ENCODE results near the gene CDS2. TPM values are rescaled to one million over a fixed set of nuclear protein-coding genes. Genes with fewer than 3 reads are reported as not detected.

CDS2 gene
- total RNA-seq, 6 experiments from 2014 or later: 13.7 to 42.3 (median 31.6) TPM

DNA sequence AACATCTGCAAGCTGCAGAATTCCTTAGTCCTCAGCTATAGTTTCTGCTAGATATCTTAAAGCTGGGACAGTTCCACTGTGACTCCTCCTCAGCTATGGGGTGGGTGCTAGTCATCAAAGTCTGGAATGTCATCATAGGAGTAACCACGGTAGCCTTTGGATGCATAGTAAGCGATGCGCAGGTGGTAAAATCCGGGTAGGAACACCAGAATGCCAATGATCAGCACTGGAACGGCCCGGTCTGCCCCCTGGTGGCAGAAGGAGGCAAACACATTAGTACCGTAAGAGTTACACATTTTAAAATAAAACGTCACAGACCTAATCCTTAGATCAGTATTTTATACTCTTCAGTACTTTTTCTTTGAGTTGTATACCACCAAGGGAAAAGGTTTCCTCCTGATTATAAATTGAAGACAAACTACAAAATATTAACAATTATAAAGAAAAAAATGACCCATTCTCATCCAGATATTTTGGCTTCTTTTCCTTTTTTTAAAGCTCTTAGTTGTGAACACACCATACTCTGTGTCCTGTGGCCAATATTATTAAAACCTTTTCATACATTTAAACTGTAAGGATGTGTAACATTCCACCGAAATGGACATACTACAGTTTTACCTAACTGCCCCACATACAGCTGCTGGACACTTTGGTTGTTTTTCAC, 26.0 kb upstream of the CDS2 start:
- Histone ChIP-seq H3K36me3 (peaks cover 0 to 47% (median 14%) of the 10 kb centered on the region in 4 donors), H3K4me1 (no peaks in the 10 kb centered on the region), H3K27ac (no peak overlapping the region), H3K4me3 (no peak overlapping the region), H3K27me3 (no peaks in the 10 kb centered on the region), H3K9me3 (no peaks in the 10 kb centered on the region)
- intact Hi-C loops (cut with DNase I): loop anchor here in 1 of 2 donors (5.0 to 10.0 kb wide), 2 partner anchors 316 to 344 kb away; no protein-coding TSS in a partner anchor
- DNase-seq: peak; percentile 71 to 78 (median 77)
- peak; percentile 90 to 96 (median 94) for ATAC-seq
- 4% methylated on average over 9 of the region's 9 CpGs for WGBS (ENCODE audit: insufficient coverage, low coverage, low lambda C conversion rate, missing lambda C conversion rate)
- no peak for TF ChIP-seq POLR2A (IDR thresholded peaks at IDR 0.05)
- TF ChIP-seq, protein P1, sequence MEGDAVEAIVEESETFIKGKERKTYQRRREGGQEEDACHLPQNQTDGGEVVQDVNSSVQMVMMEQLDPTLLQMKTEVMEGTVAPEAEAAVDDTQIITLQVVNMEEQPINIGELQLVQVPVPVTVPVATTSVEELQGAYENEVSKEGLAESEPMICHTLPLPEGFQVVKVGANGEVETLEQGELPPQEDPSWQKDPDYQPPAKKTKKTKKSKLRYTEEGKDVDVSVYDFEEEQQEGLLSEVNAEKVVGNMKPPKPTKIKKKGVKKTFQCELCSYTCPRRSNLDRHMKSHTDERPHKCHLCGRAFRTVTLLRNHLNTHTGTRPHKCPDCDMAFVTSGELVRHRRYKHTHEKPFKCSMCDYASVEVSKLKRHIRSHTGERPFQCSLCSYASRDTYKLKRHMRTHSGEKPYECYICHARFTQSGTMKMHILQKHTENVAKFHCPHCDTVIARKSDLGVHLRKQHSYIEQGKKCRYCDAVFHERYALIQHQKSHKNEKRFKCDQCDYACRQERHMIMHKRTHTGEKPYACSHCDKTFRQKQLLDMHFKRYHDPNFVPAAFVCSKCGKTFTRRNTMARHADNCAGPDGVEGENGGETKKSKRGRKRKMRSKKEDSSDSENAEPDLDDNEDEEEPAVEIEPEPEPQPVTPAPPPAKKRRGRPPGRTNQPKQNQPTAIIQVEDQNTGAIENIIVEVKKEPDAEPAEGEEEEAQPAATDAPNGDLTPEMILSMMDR (IDR thresholded peaks at IDR 0.05): peak; percentile 91 to 94 (median 92)

DNA sequence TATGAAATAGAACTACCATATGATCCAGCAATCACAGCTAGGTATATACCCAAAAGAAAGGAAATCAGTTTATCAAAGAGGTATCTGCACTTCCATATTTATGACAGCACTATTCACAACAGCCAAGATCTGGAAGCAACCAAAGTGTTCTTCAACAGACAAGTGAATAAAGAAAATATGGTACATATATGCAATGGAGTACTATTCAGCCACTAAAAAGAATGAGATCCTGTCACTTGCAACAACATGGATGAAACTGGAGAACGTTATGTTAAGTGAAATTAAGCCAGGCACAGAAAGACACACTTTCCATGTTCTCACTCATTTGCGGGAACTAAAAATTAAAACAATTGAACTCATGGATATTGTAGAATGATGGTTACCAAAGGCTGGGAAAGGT, 22.3 kb upstream of the CDS2 start:
- Histone ChIP-seq H3K27ac (no peak overlapping the region), H3K4me1 (no peaks in the 10 kb centered on the region), H3K9me3 (no peaks in the 10 kb centered on the region), H3K36me3 (peaks cover 0 to 63% (median 26%) of the 10 kb centered on the region in 4 donors), H3K27me3 (no peaks in the 10 kb centered on the region), H3K4me3 (no peak overlapping the region)
- intact Hi-C loops (cut with DNase I): loop anchor here in 1 of 2 donors (5.0 to 10.0 kb wide), 2 partner anchors 320 to 347 kb away; no protein-coding TSS in a partner anchor
- 95% methylated on average over 2 of the region's 2 CpGs for WGBS (ENCODE audit: insufficient coverage, low coverage, low lambda C conversion rate, missing lambda C conversion rate)
- ATAC-seq (no peak), DNase-seq (no peak)
- TF ChIP-seq, protein P1 (IDR thresholded peaks at IDR 0.05): no peak
- TF ChIP-seq POLR2A (IDR thresholded peaks at IDR 0.05): no peak

DNA sequence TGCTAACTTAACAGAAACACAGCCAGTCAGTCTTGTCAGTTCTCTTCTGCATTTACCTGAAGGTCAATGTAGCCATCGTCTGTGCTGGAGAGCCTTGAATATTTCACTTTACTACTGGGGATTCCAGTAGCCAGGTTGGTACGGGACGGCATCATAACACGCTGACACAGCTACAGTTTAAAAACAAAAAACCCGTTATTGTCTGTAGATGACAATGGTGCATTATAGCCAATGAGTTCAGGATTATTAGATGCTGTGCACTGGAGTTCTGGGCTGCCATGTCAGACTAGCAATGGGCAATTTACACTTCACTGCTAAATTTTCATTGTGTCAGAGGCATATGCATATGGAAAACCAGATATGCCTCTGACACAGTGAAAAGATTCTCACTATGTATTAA, 17.5 kb upstream of the CDS2 start:
- WGBS (ENCODE audit: insufficient coverage, low coverage, low lambda C conversion rate, missing lambda C conversion rate): 82% methylated on average over 5 of the region's 5 CpGs
- H3K36me3 ChIP-seq: peaks cover 0 to 52% (median 20%) of the 10 kb centered on the region in 4 donors
- no peak overlapping the region for H3K4me3 ChIP-seq
- no peak for TF ChIP-seq POLR2A (IDR thresholded peaks at IDR 0.05)
- TF ChIP-seq, protein P1 (IDR thresholded peaks at IDR 0.05): no peak
- intact Hi-C loops (cut with DNase I): loop anchor here in 1 of 2 donors (10.0 kb wide), 1 partner anchor 324 kb away; no protein-coding TSS in a partner anchor
- H3K27me3 ChIP-seq: no peaks in the 10 kb centered on the region
- H3K27ac ChIP-seq: no peak overlapping the region
- ATAC-seq: no peak
- H3K4me1 ChIP-seq: peaks cover 0 to 11% (median 3%) of the 10 kb centered on the region in 4 donors
- DNase-seq: no peak
- H3K9me3 ChIP-seq: no peaks in the 10 kb centered on the region

DNA sequence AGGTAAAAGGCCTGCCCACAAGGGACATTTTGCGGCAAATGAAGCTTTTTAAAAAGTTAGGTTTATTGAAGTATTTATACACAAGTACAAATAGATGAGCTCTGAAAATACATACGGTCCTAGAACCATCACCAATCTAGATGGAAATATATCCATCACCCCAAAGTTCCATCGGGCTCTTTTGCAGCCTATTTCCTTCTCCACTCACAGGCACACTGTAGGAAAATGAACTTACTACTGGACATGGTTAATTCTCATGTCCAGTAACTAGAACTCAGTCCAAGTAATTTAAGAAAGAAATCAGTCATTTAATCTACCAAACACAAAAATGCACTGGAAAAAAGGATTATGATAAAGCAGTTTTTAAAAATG, 13.2 kb upstream of the CDS2 start:
- 32% methylated on average over 3 of the region's 3 CpGs for WGBS (ENCODE audit: insufficient coverage, low coverage, low lambda C conversion rate, missing lambda C conversion rate)
- Histone ChIP-seq H3K27ac (peak overlapping the region; percentile 86 to 96 (median 87)), H3K27me3 (no peaks in the 10 kb centered on the region), H3K4me1 (peaks cover 0 to 15% (median 6%) of the 10 kb centered on the region in 4 donors), H3K9me3 (no peaks in the 10 kb centered on the region), H3K36me3 (peaks cover 3 to 55% (median 10%) of the 10 kb centered on the region in 4 donors), H3K4me3 (peak overlapping the region; percentile 60 to 73 (median 69))
- no peak for ATAC-seq
- DNase-seq: no peak
- no peak for TF ChIP-seq POLR2A (IDR thresholded peaks at IDR 0.05)
- TF ChIP-seq, protein P1 (IDR thresholded peaks at IDR 0.05): no peak
- intact Hi-C loops (cut with DNase I): no loop called here
